A549 (cell line): ENCODE data around the gene TRPV4.

Experiments used
- CTCF ChIP-seq: fragments of >200 bp; sonication (Bioruptor Twin); formaldehyde crosslinking; IDR thresholded peaks from 3 replicates; pipeline ENCODE4 v1.5.1; 2016
- JUNB ChIP-seq: fragments of >200 bp; sonication (Bioruptor Twin); formaldehyde crosslinking; IDR thresholded peaks from 2 replicates; pipeline ENCODE4 v1.6.1; 2016
- KDM1A ChIP-seq: fragments of 200-600 bp; sonication (generic); IDR thresholded peaks from 2 replicates; pipeline ENCODE4 v1.6.1; 2016; ENCODE audit warnings: low read depth, mild to moderate bottlenecking
- POLR2A ChIP-seq: IDR thresholded peaks from 2 replicates; pipeline ENCODE4 v1.6.1; 2012; ENCODE audit warnings: mild to moderate bottlenecking, low read length
- TP53 ChIP-seq: fragments of 250-450 bp; sonication (Bioruptor Pico); IDR thresholded peaks from 2 replicates; pipeline ENCODE4 v1.5.0; 2021; ENCODE audit warnings: mild to moderate bottlenecking, moderate library complexity

GRCh38 chr12:109847142-109847735, 14.0 kb upstream of the TRPV4 start:
- TF ChIP-seq POLR2A = no peak
- no peak for TF ChIP-seq CTCF
- no peak for TF ChIP-seq KDM1A
- no peak for TF ChIP-seq JUNB
- no peak for TF ChIP-seq TP53 (CRISPR knock-in tag)
